SK-N-MC (cell line): ENCODE data around the gene ARID4B.
A peak's percentile ranks its signal among the peaks of the same experiment; 100 is the strongest.
"Not testable (repeated sequence)": the region's sequence is repeated elsewhere in the genome, so short reads cannot be mapped to it uniquely, and the experiment has no call there.

Experiments used
- DNase-seq: peaks from one replicate; pipeline ENCODE4 v3.0.0-alpha.2; 2011; ENCODE audit warnings: low read depth, low spot score
- H3K27ac ChIP-seq: fragments of 200-600 bp; sonication (generic); 2 replicates; pipeline ENCODE4 v1.5.1; 2016; ENCODE audit warnings: mixed run types
- H3K36me3 ChIP-seq: fragments of 200-600 bp; sonication (generic); 2 replicates; pipeline ENCODE4 v1.6.1; 2017; ENCODE audit warnings: antibody characterized with exemption, low read length, mixed read lengths; ENCODE audit not compliant: insufficient read depth
- H3K4me3 ChIP-seq: fragments of 200-600 bp; sonication (generic); 2 replicates; pipeline ENCODE4 v1.5.1; 2016
- H3K9ac ChIP-seq: fragments of 200-600 bp; sonication (generic); 2 replicates; pipeline ENCODE4 v1.8.0; 2017; ENCODE audit warnings: mixed run types, mixed read lengths; ENCODE audit not compliant: insufficient read length
- H3K9me3 ChIP-seq: fragments of 200-600 bp; sonication (generic); 2 replicates; pipeline ENCODE4 v1.6.1; 2017; ENCODE audit warnings: low read depth, mild to moderate bottlenecking, antibody characterized with exemption, low read length, moderate library complexity, mixed read lengths
- EZH2 ChIP-seq: fragments of 200-600 bp; sonication (generic); IDR thresholded peaks from one replicate; pipeline ENCODE4 v1.6.1; 2017; ENCODE audit warnings: antibody characterized with exemption
- FOXP2 ChIP-seq: optimal IDR thresholded peaks from 2 replicates; pipeline ENCODE3; 2011; ENCODE audit warnings: mild to moderate bottlenecking, moderate library complexity; ENCODE audit not compliant: insufficient read depth; ENCODE audit errors: extremely low read length, control extremely low read depth
- POLR2AphosphoS5 ChIP-seq: IDR thresholded peaks from 2 replicates; pipeline ENCODE4 v1.6.1; 2012; ENCODE audit warnings: mild to moderate bottlenecking, low read depth, low read length, borderline replicate concordance

The ARID4B gene

DNA sequence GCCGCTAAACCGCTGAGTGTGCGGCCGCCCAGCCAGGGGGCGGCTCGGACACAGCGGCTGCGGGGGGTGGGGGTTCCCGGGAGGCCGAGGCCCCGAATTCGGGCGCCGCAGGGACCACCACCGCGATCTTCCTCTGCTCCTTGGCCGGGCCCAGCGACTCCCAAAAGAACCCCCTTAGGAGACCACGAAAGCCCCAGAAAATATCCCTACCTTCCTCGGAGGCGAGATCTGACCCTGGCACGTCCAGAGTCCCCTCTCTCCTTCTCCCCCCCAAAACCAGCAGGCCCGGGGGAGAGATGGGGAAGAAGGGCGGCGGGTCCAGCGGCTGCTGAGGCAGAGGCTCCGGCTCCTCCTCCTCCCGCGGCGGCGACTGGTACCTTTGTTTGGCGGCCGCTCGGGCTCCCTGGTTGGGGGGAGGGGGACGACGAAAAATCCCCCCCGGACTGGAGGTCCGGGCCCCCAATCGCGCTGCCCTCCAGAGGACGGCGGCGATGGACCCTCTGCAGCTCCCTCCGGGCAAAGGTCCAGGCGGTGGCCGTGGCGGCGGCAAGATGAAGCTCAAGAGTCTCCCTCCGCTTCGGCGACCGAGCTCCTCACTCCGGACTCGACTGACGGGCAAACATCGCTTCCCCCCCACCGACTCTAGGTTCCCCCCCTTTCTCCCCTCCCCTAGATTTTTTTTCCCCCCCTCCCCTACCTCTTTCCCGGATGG is at the start of gene ARID4B:
ARID4B (minus strand) TSS at position 621 of the 712 bp plus-strand sequence. CDS start 1,260 bp downstream, outside the sequence.
- Histone ChIP-seq H3K9me3 (no peaks in the 10 kb centered on the region), H3K36me3 (peaks cover 23% of the 10 kb centered on the region), H3K27ac (peak within 1 kb of the TSS; percentile 98), H3K4me3 (peak within 1 kb of the TSS; percentile 98), H3K9ac (peak within 1 kb of the TSS; percentile 97)
- no peak for DNase-seq
- TF ChIP-seq FOXP2 (no peak), POLR2AphosphoS5 (peak; percentile 46; the same call in 1 of the 2 replicates), EZH2 (no peak)

DNA sequence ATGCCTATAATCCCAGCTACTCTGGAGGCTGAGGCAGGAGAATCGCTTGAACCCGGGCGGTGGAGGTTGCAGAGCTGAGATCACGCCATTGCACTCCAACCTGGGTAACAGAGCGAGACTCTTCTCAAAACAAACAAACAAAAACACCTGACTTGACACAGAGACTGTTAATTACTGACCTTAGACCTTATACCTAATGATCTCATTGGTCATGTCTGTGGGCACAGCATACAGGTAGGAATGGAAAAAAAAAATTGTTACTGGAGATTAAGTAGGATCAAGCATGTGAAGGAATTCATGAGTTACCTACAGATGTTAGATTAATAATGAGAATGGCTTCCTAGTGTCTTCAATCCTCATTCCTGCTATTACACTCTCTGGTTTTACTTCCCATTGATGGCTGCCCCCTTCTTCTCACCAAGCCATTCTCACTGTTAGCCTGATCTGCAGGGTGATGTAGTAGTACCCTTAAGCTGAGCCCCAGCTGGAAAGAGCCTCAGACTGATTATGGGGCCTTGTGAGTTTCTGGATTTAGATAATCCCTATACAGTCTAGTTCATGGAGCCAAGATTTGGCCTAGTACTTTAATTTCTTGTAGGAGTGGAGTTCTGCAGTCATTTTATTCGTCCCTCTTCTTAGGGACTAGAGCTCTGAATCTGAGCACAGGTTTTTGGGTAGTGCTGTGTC is 48.1 kb upstream of the ARID4B start:
- Histone ChIP-seq H3K9ac (no peak overlapping the region), H3K27ac (no peak overlapping the region), H3K4me3 (no peak overlapping the region), H3K9me3 (no peaks in the 10 kb centered on the region), H3K36me3 (peaks cover 26% of the 10 kb centered on the region)
- no peak for TF ChIP-seq EZH2
- no peak for TF ChIP-seq POLR2AphosphoS5
- TF ChIP-seq FOXP2: no peak
- DNase-seq: no peak

GRCh38 chr1:235369802-235370201 is 41.8 kb upstream of the ARID4B start:
- no peak overlapping the region for H3K27ac ChIP-seq
- no peaks in the 10 kb centered on the region for H3K9me3 ChIP-seq
- no peak for DNase-seq
- no peak overlapping the region for H3K9ac ChIP-seq
- H3K4me3 ChIP-seq: no peak overlapping the region
- no peaks in the 10 kb centered on the region for H3K36me3 ChIP-seq
- TF ChIP-seq POLR2AphosphoS5 (no peak), FOXP2 (no peak), EZH2 (no peak)

DNA sequence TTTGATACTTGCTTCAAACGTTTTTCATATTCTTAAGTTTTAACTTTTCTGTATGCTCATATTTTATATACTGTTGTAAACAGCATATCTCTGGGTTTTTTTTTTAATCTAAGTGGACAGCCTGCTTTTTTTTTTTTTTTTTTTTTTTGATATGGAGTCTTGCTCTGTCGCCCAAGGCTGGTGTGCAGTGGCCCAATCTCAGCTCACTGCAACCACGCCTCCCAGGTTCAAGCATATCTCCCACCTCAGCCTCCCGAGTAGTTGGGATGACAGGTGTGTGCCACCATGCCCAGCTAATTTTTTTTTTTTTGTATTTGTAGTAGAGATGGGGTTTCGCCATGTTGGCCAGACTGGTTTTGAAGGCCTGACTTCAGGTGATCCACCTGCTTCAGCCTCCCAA is 40.4 kb upstream of the ARID4B start:
- Histone ChIP-seq H3K36me3 (no peaks in the 10 kb centered on the region), H3K27ac (no peak overlapping the region), H3K9me3 (no peaks in the 10 kb centered on the region), H3K9ac (no peak overlapping the region), H3K4me3 (peak overlapping the region; percentile 99)
- no peak for TF ChIP-seq EZH2
- no peak for TF ChIP-seq FOXP2
- no peak for TF ChIP-seq POLR2AphosphoS5
- no peak for DNase-seq

- Histone ChIP-seq H3K9ac (peak within 1 kb of the TSS; percentile 79), H3K36me3 (no peaks in the 10 kb centered on the region), H3K9me3 (no peaks in the 10 kb centered on the region), H3K27ac (peak within 1 kb of the TSS; percentile 82; the same call in 1 of the 2 replicates), H3K4me3 (peak within 1 kb of the TSS; percentile 99)
- DNase-seq: peak; percentile 60
- no peak for TF ChIP-seq FOXP2
- peak; percentile 96 for TF ChIP-seq POLR2AphosphoS5
Observed at GRCh38 chr1:235367000-235367908, 39.3 kb upstream of the ARID4B start, which contains the start of gene TBCE. Gene TBCE (plus strand): TSS chr1:235367427. CDS start chr1:235380050, 12,623 bp downstream.

- Histone ChIP-seq H3K36me3 (no peaks in the 10 kb centered on the region), H3K9ac (no peak overlapping the region), H3K9me3 (no peaks in the 10 kb centered on the region), H3K27ac (no peak overlapping the region), H3K4me3 (no peak overlapping the region)
- no peak for DNase-seq
- no peak for TF ChIP-seq EZH2
- no peak for TF ChIP-seq POLR2AphosphoS5
- TF ChIP-seq FOXP2: no peak
Observed at GRCh38 chr1:235366286-235366685, 38.3 kb upstream of the ARID4B start.

DNA sequence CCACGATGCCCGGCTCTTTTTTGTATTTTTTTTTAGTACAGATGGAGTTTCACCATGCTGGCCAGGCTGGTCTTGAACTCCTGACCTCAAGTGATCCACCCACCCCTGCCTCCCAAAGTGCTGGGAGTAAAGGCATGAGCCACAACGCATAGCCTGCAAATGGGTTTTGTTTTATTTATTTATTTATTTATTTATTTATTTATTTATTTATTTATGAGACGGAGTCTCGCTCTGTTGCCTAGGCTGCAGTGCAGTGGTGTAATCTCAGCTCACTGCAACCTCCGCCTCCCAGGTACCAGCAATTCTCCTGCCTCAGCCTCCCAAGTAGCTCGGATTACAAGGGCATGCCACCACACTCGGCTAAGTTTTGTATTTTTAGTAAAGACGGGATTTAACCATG is 36.2 kb upstream of the ARID4B start:
- H3K27ac ChIP-seq, H3K9me3 ChIP-seq, DNase-seq, H3K36me3 ChIP-seq, H3K9ac ChIP-seq, H3K4me3 ChIP-seq: not testable (repeated sequence)

DNA sequence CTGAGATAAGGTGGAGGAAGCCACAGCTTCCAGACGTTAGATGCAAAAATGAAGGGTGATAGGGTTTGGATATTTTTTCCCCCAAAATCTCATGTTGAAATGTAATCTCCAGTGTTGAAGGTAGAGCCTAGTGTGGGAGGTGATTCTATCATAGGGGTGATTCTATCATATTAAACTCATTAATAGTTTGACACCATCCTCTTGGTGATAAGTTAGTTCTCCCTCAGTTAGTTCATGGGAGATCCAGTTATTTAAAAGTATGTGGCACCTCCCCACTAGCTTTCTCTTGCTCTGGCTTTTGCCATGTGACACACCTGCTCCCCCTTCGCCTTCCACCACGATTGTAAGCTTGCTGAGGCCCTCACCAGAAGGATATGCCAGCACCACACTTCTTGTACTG is 30.9 kb upstream of the ARID4B start:
- TF ChIP-seq FOXP2: no peak
- no peak for TF ChIP-seq POLR2AphosphoS5
- TF ChIP-seq EZH2: no peak

More for the DNA sequence above, 30.9 kb upstream of the ARID4B start:
- H3K9ac ChIP-seq: no peak overlapping the region
- no peaks in the 10 kb centered on the region for H3K36me3 ChIP-seq
- no peak for DNase-seq
- no peak overlapping the region for H3K4me3 ChIP-seq
- H3K27ac ChIP-seq: no peak overlapping the region
- H3K9me3 ChIP-seq: no peaks in the 10 kb centered on the region
